Panc1 (cell line): ENCODE measurements around the gene SH3BGR.

Experiments
- CTCF ChIP-seq: fragments of 450-650 bp; IDR thresholded peaks from 2 replicates; pipeline ENCODE4 v1.5.1; 2017; ENCODE audit warnings: mild to moderate bottlenecking
- POLR2AphosphoS5 ChIP-seq: IDR thresholded peaks from 2 replicates; pipeline ENCODE4 v1.6.1; 2012; ENCODE audit warnings: mild to moderate bottlenecking, low read depth, low read length, moderate library complexity
- REST ChIP-seq, 2 experiments: IDR thresholded peaks; 2 replicates each; pipeline ENCODE4 v1.6.1; 2011 to 2012; ENCODE audit warnings: low read depth in 2 of 2, control low read depth in 1 of 2, low read length in 1 of 2, mild to moderate bottlenecking in 1 of 2, moderate library complexity in 1 of 2; ENCODE audit not compliant: insufficient read depth in 1 of 2
- SIN3A ChIP-seq: IDR thresholded peaks from 2 replicates; pipeline ENCODE4 v1.6.1; 2012; ENCODE audit warnings: low read depth, mild to moderate bottlenecking, low read length, moderate library complexity, borderline replicate concordance; ENCODE audit not compliant: insufficient read depth
- TCF7L2 ChIP-seq: IDR thresholded peaks from 2 replicates; pipeline ENCODE4 v1.6.1; 2011; ENCODE audit warnings: mild to moderate bottlenecking, low read depth, low read length, inconsistent platforms

- no peak for TF ChIP-seq CTCF
- no peak for TF ChIP-seq SIN3A
- no peak for TF ChIP-seq TCF7L2
- no peak for TF ChIP-seq POLR2AphosphoS5
- TF ChIP-seq REST (IDR thresholded peaks at IDR 0.05; ENCODE audit: insufficient read depth in 1 of 2, low read depth in 2 of 2, low read length in 1 of 2) = no peak
Measured at GRCh38 chr21:39527664-39528381, 76.1 kb downstream of the SH3BGR start.
